Fibroblast of mammary gland (primary cell): ENCODE measurements around the gene P2RX2.

Experiments used
- DNase-seq: peaks from one replicate; pipeline ENCODE4 v3.0.0-alpha.2; 2010; ENCODE audit warnings: low read depth
- H3K4me3 ChIP-seq: 2 replicates; pipeline ENCODE4 v1.5.1; 2011; ENCODE audit warnings: low read depth, mild to moderate bottlenecking, low read length, moderate library complexity; ENCODE audit not compliant: control insufficient read depth
- TF ChIP-seq, protein P1 (sequence below): conservative IDR thresholded peaks from 2 replicates; pipeline ENCODE4 v1.5.1; 2011; ENCODE audit warnings: low read depth, low read length, inconsistent platforms; ENCODE audit not compliant: control insufficient read depth, insufficient read depth

The P2RX2 gene

DNA sequence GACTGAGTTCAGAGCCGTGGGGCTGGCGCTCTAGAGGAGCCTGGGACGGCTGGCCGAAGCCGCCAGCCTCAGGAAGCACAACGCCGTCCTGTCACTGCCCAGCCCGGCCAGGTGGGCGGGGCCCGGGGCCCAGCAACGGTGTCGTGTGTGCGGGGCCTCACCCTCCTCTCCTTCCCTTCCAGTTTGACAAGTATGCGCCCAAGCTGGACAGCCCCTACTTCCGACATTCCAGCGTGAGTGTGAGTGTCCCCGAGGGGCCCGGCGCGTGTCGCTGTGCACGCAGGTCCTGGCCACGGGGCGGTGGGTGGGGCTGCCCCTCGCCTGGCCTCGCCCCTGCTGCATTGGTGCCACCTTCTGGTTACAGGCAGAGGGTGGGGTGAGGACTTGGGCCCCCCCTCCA, 46.5 kb upstream of the P2RX2 start:
- TF ChIP-seq, protein P1, sequence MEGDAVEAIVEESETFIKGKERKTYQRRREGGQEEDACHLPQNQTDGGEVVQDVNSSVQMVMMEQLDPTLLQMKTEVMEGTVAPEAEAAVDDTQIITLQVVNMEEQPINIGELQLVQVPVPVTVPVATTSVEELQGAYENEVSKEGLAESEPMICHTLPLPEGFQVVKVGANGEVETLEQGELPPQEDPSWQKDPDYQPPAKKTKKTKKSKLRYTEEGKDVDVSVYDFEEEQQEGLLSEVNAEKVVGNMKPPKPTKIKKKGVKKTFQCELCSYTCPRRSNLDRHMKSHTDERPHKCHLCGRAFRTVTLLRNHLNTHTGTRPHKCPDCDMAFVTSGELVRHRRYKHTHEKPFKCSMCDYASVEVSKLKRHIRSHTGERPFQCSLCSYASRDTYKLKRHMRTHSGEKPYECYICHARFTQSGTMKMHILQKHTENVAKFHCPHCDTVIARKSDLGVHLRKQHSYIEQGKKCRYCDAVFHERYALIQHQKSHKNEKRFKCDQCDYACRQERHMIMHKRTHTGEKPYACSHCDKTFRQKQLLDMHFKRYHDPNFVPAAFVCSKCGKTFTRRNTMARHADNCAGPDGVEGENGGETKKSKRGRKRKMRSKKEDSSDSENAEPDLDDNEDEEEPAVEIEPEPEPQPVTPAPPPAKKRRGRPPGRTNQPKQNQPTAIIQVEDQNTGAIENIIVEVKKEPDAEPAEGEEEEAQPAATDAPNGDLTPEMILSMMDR = no peak
- no peak overlapping the region for H3K4me3 ChIP-seq
- DNase-seq = no peak

DNA sequence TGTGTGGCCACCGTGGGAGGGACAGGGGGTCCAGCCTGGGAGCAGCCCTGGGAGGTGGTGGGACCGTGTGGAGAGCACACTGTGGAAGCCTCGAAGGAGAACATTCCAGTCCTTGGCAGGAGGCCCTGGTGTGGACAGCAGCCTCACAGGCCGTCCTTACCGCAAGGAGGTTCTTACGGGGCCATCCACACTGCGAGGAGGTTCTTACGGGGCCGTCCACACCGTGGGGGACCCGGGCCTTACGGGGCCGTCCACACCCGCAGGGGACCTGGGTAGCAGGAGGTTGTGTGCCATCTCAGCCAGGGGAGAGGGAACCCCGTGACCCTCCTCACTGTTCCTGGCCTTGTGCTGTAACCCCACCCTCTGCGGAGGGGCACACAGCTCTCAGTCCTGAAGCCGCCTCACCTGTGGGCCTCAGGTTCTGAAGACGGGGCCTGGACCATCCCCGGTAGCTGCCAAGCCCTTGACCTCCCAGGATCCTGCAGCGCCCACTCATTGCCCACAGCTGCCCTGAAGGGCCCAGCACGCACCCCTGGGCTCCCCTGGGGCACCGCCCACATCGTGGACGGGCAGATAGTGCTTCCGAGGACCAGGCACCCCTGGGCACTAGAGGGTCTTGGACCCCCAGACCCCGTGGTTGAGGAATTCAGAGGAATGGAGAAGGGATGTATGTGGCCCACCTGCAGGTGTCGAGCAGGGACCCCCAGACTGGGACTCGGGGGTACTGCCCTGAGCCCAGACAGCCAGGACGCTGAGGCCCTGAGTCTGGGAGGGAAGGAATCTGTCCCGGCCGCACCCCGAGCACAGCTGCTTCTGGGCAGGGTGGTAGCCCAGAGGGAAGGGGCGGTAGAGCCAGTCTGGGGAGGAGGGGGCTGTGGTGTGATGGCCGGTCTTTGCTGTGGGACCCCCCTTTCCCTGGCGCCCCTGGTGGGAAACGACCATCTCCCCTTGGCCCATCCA, 45.5 kb upstream of the P2RX2 start:
- TF ChIP-seq, protein P1 = no peak
- no peak overlapping the region for H3K4me3 ChIP-seq

DNA sequence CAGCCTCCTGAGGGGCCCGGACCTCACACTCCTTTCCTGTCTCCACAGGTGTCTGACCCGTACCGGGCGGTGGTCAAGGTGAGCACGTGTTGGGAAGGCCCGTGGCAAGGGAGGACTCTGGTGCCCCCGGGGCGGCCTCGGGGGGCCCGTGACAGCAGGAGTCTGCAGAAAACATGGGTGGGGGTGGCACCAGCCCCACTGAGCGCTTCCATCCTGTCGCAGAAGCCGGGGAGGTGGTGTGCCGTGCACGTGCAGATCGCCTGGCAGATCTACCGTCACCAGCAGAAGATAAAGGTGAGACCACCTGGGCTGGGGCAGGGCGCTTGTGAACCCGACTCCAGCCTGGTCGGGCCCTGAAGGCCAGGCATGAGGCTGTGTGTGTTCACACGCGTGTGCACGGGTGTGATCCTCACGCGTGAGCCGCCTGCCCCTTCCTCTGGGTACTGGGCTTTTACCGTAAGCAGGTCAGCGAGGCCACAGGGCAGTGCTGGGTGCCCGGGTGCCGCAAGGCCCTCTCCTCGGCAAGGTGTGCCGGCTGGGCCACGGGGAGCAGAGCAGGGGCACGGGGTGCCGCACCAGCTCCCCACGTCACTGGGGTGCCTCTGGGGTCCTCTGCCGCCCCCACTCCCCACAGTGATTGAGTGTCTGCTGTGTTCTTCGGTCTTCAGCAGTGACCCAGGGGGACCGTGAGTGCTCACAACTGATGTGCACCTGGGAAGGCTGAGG, 44.1 kb upstream of the P2RX2 start:
- H3K4me3 ChIP-seq = no peak overlapping the region
- DNase-seq = no peak
- TF ChIP-seq, protein P1 = no peak

More for the DNA sequence above, 45.5 kb upstream of the P2RX2 start:
- no peak for DNase-seq

DNA sequence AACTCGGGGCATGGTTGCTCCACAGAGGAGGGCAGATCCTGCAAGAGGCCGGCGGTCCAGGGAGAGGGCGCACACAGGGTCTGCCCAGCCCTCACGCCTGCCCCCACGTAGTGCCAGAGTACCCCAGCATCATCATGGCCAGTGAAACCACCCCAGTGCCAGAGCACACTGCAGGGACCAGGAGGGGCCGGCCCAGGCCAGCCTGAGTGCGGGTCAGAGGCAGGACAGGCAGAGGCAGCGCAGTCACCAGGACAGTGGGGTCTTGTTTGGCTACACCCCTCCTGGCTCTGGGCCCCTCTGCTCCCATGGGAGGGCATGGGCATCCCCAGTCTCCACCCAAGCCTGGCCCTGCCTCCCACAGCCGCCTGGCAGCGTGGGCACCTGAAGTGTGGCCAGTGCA, 42.9 kb upstream of the P2RX2 start:
- no peak for DNase-seq
- TF ChIP-seq, protein P1 = no peak
- H3K4me3 ChIP-seq = no peak overlapping the region

DNA sequence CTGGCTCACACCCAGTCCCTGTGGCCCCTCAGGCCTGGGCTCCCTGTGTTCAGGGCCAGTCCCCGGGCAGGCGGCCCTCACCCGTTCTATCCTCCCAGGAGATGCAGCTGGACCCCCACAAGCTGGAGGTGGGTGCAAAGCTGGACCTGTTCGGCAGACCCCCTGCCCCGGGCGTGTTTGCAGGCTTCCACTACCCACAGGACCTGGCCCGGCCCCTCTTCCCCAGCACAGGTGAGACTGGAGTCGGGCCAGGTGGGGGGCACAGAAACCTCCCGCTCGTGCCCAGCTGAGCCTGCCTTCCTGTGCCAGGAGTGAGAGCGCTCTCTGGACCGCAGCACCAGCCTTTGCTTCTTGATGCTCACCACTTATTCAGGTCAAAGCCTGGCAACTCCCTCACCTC, 41.9 kb upstream of the P2RX2 start:
- DNase-seq = no peak
- TF ChIP-seq, protein P1 = no peak
- H3K4me3 ChIP-seq = no peak overlapping the region

DNA sequence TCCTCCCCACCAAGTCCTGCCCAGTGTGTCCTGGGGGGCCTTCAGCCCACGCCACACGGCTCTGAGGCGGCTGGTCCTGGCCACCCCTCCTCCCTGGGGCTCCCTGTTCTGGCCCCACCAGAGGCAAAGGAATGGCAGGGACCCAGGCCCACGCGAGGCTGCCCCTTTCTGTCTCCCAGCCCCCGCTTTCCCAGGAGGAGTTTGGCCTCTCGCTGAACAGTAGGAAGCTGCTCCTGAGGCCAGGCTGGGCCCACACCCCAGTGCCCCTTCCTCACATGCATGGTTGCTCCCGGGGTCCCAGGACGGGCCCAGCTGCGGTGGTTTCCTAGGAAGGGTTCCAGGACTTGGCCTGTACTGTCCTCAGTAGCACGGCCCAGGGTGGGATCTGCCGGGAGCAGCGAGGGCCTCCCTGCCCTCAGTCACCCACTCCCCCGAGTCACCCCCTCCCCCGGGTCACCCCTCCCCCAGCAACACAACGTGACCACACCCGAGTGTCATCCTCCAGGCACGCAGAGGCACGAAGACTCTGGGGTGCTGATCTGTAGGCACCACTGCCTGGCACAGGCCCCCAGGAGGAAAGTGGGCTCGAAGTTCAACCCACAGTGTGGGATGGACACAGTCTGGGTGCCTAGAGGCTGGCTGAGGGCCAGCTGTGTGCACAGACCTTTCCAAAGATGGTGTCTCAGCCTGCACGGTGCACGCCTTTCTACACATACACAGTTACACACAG, 41.2 kb upstream of the P2RX2 start:
- H3K4me3 ChIP-seq = no peak overlapping the region
- DNase-seq = no peak

More for the DNA sequence above, 41.2 kb upstream of the P2RX2 start:
- TF ChIP-seq, protein P1 = no peak
